Caco-2 (cell line): ENCODE results near the gene SPDYE2B. TPM values are rescaled to one million over a fixed set of nuclear protein-coding genes. Genes with fewer than 3 reads are reported as not detected.
"Not testable (repeated sequence)": the region's sequence is repeated elsewhere in the genome, so short reads cannot be mapped to it uniquely, and the experiment has no call there.

Experiments used
- BruUV-seq: library from RNA; stranded (reverse); fragments of 400-500 nt; replicated peaks from 2 replicates; lab custom pipeline; 2021; lab: Mats Ljungman, UMichigan
- CTCF ChIA-PET: fragments of 300-600 bp; sonication (Branson Sonifier 250); formaldehyde crosslinking; loops from one replicate; lab custom pipeline; 2022; ENCODE audit warnings: antibody characterized with exemption; lab: Charles Lee
- POLR2A ChIA-PET: fragments of 300-600 bp; sonication (Branson Sonifier 250); formaldehyde crosslinking; loops from one replicate; lab custom pipeline; 2022; ENCODE audit warnings: antibody characterized with exemption; lab: Charles Lee
- DNase-seq, 2 experiments: peaks; one replicate each; pipeline versions ENCODE4 v3.0.0 to v3.0.0-alpha.2; 2020 to 2022
- H3K27me3 ChIP-seq: replicated peaks from 2 replicates; pipeline ENCODE4 v1.6.0; 2011; ENCODE audit warnings: low read length; ENCODE audit not compliant: control insufficient read depth, insufficient read depth
- H3K36me3 ChIP-seq: 2 replicates; pipeline ENCODE4 v1.5.1; 2011; ENCODE audit warnings: low read length; ENCODE audit not compliant: control insufficient read depth, insufficient read depth
- H3K4me1 ChIP-seq: fragments of 250-450 bp; sonication (Bioruptor Pico); 2 replicates; pipeline ENCODE4 v1.5.1; 2020; ENCODE audit warnings: mild to moderate bottlenecking
- H3K4me3 ChIP-seq: 2 replicates; pipeline ENCODE4 v1.5.1; 2011; ENCODE audit warnings: low read depth, mild to moderate bottlenecking, control low read depth, low read length
- H3K9me3 ChIP-seq: fragments of 250-450 bp; sonication (Bioruptor Pico); 2 replicates; pipeline ENCODE4 v1.5.1; 2020; ENCODE audit warnings: mild to moderate bottlenecking, moderate library complexity
- H3K27ac Mint-ChIP-seq: one replicate; pipeline ENCODE4 v1.8.0; 2022; ENCODE audit warnings: mixed read lengths; ENCODE audit not compliant: unreplicated experiment
- H3K27me3 Mint-ChIP-seq: one replicate; pipeline ENCODE4 v1.8.0; 2022; ENCODE audit warnings: mixed read lengths; ENCODE audit not compliant: insufficient read depth, unreplicated experiment
- H3K36me3 Mint-ChIP-seq: one replicate; pipeline ENCODE4 v1.8.0; 2022; ENCODE audit warnings: mild to moderate bottlenecking, mixed read lengths; ENCODE audit not compliant: insufficient read depth, unreplicated experiment
- H3K4me1 Mint-ChIP-seq: one replicate; pipeline ENCODE4 v1.8.0; 2022; ENCODE audit warnings: low read depth, mixed read lengths; ENCODE audit not compliant: unreplicated experiment
- H3K4me3 Mint-ChIP-seq: one replicate; pipeline ENCODE4 v1.8.0; 2022; ENCODE audit warnings: mild to moderate bottlenecking, moderate library complexity, mixed read lengths; ENCODE audit not compliant: unreplicated experiment
- H3K9me3 Mint-ChIP-seq: one replicate; pipeline ENCODE4 v1.8.0; 2022; ENCODE audit warnings: mixed read lengths; ENCODE audit not compliant: unreplicated experiment
- intact Hi-C: fragments of 100-400 bp; cut with micrococcal nuclease; formaldehyde crosslinking; loops from one replicate; pipeline ENCODE4 v1.10.0; 2022; ENCODE audit not compliant: unreplicated experiment
- total RNA-seq: library from RNA; stranded (reverse); gene quantifications from 2 replicates; pipeline ENCODE4 v1.2.3, GENCODE V29; 2022

SPDYE2B gene
- total RNA-seq, 1 experiment from 2014 or later: not detected

DNA sequence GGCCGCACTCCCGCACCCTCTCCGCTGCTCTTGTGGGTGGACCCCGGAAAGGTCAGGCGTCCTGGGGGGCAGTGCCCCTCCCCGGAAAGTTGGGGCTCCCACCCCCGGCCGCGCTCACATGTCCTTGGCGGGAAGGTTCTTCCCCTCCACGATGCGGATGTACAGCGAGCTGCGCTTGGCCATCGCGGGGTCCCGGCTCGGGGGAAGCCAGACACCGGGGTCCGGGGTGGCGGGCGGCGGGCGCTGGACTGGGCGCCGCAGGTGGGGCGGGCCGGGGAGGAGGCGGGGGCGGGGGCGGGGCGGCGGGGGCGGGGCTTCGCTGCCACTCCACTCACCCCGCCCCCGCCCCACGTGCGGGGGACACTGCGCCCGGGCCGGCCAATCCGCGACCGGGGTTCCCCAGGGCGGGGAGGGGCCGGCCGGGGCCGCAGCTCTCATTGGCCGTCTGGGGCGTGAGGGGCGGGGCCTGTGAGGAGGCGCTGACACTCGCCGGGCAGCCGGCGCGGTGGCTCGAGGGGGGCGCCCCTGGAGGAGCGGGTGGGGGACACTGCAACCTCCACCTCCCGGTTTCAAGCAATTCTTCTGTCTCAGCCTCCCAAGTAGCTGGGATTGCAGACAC, 33.5 kb upstream of the SPDYE2B start, which contains the start of gene RASA4:
RASA4 (minus strand) TSS at position 250 of the 619 bp plus-strand sequence; CDS start at position 183, 67 bp downstream.
- H3K27me3 ChIP-seq, H3K27me3 Mint-ChIP-seq, CTCF ChIA-PET, H3K4me3 Mint-ChIP-seq, H3K36me3 Mint-ChIP-seq, H3K9me3 ChIP-seq, H3K4me1 Mint-ChIP-seq, H3K27ac Mint-ChIP-seq, intact Hi-C loops, H3K9me3 Mint-ChIP-seq, BruUV-seq, H3K4me1 ChIP-seq, H3K36me3 ChIP-seq, POLR2A ChIA-PET: not testable (repeated sequence)
- H3K4me3 ChIP-seq: peak within 1 kb of the TSS; percentile 40
- peak in 1 of 2 experiments; percentile 32 for DNase-seq

DNA sequence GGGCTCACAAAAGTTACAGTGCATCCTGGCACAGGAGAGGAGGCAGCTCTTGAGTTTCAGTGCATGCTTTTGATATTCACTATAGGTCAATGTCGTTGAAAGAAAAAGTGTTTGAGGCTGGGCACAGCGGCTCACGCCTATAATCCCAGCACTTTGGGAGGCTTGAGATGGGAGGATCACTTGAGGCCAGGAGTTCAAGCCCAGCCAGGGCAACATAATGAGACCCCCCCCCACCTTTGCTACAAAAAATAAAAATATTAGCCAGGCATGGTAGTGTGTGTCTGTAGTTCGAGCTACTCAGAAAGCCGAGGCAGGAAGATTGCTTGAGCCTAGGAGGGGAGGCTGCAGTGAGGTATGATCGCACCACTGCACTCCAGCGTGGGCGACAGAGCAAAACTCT, 32.0 kb upstream of the SPDYE2B start:
- not testable (repeated sequence) for H3K27ac Mint-ChIP-seq, H3K27me3 ChIP-seq

DNA sequence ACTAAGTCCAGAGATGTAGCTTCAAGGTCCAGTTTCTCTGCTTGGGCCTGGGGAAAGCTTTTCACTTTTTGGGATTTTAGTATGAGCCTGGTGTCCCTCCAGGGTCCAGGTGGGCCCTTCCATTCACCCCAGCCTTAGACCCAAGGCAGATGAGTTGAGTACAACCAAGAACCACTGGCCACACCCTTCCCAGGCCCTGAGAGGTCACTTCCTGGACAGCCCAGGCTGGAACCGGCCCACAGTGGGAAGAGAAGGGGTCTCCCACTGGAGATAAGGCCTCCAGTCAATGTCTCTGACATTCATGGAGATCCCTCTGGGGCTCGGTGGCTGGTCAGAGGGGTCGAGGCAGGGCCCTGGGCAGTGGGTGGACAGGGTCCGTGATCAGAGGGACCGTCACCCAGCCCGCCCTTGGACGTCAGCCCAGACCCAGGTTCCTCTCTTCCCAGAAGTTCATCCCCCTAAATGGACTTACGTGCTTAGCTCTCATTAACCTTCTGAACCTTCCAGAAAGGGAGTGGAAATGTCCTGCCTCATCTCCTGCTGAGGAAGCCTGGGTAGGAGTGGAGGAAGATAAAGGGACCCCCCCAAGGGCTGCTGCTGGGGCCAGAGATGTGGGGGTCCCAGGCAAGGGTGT, 22.7 kb upstream of the SPDYE2B start:
- H3K4me1 Mint-ChIP-seq, H3K36me3 ChIP-seq, H3K9me3 ChIP-seq, DNase-seq, BruUV-seq, H3K27ac Mint-ChIP-seq, POLR2A ChIA-PET, H3K4me1 ChIP-seq, intact Hi-C loops, H3K27me3 Mint-ChIP-seq, CTCF ChIA-PET, H3K4me3 ChIP-seq, H3K36me3 Mint-ChIP-seq, H3K4me3 Mint-ChIP-seq, H3K9me3 Mint-ChIP-seq, H3K27me3 ChIP-seq: not testable (repeated sequence)

More for the DNA sequence above, 32.0 kb upstream of the SPDYE2B start:
- H3K4me1 Mint-ChIP-seq, H3K4me3 ChIP-seq, H3K36me3 ChIP-seq, H3K9me3 Mint-ChIP-seq, H3K4me3 Mint-ChIP-seq, H3K9me3 ChIP-seq, H3K4me1 ChIP-seq, BruUV-seq, POLR2A ChIA-PET, H3K36me3 Mint-ChIP-seq, CTCF ChIA-PET, H3K27me3 Mint-ChIP-seq, intact Hi-C loops, DNase-seq: not testable (repeated sequence)

DNA sequence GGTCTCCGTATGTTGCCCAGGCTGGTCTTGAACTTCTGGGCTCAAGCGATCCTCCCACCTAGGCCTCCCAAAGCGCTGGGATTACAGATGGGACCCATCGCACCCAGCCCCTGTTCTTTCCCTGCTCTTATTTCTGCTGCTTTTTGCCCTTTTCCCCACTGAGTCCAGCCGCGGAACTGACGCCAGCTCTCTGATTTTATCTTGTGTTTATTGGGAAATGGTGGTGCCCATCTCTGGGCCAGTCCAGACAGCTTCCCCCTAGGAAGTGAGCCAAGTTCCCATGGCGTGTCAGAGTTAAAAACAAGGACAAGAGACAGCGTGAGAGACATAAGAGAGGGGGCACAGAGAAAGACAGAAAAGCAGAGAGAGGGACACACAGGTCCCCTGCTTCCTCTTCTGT, 19.5 kb upstream of the SPDYE2B start:
- BruUV-seq, DNase-seq, H3K9me3 Mint-ChIP-seq, H3K9me3 ChIP-seq, H3K36me3 ChIP-seq, H3K4me3 ChIP-seq, POLR2A ChIA-PET, H3K27me3 ChIP-seq, H3K36me3 Mint-ChIP-seq, H3K4me1 ChIP-seq, H3K4me1 Mint-ChIP-seq, H3K4me3 Mint-ChIP-seq, intact Hi-C loops, H3K27ac Mint-ChIP-seq, CTCF ChIA-PET, H3K27me3 Mint-ChIP-seq: not testable (repeated sequence)

GRCh38 chr7:102634299-102634698, 15.8 kb upstream of the SPDYE2B start:
- H3K27ac Mint-ChIP-seq, H3K9me3 ChIP-seq, H3K4me3 Mint-ChIP-seq, CTCF ChIA-PET, H3K27me3 Mint-ChIP-seq, POLR2A ChIA-PET, DNase-seq, H3K36me3 Mint-ChIP-seq, BruUV-seq, intact Hi-C loops, H3K27me3 ChIP-seq, H3K9me3 Mint-ChIP-seq, H3K4me1 Mint-ChIP-seq, H3K4me3 ChIP-seq, H3K36me3 ChIP-seq, H3K4me1 ChIP-seq: not testable (repeated sequence)

DNA sequence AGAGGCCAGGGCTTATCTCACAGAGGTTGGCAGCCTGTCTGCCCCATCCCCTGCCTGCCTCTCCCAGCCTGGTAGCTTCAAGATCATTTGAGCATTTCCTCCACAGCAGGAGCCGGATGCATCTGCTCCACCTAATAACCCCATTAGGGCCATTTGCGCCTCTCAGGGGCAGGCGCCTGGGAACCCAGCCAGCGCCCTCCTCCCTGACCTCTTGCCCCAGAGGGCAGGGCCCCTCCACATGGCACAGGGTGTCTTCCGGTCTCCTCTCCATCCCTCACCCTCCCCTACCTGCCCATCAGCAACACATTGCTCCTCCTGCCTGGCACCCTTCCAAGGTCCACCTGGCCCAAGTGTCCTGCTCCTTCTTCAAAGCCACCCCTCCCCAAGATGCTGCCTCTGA, 14.8 kb upstream of the SPDYE2B start:
- H3K4me1 Mint-ChIP-seq, DNase-seq, CTCF ChIA-PET, H3K9me3 ChIP-seq, H3K36me3 ChIP-seq, H3K9me3 Mint-ChIP-seq, H3K4me3 Mint-ChIP-seq, H3K27me3 ChIP-seq, H3K4me1 ChIP-seq, intact Hi-C loops, H3K36me3 Mint-ChIP-seq, H3K27ac Mint-ChIP-seq, POLR2A ChIA-PET, H3K27me3 Mint-ChIP-seq, H3K4me3 ChIP-seq: not testable (repeated sequence)
- BruUV-seq: TSS peak; percentile 36

GRCh38 chr7:102636956-102637355, 13.2 kb upstream of the SPDYE2B start:
- POLR2A ChIA-PET, H3K4me1 ChIP-seq, BruUV-seq, H3K36me3 ChIP-seq, H3K4me3 Mint-ChIP-seq, H3K36me3 Mint-ChIP-seq, H3K27ac Mint-ChIP-seq, H3K9me3 Mint-ChIP-seq, H3K27me3 ChIP-seq, intact Hi-C loops, H3K27me3 Mint-ChIP-seq, H3K4me1 Mint-ChIP-seq, DNase-seq, H3K9me3 ChIP-seq, H3K4me3 ChIP-seq, CTCF ChIA-PET: not testable (repeated sequence)
